LNCaP clone FGC (cell line): ENCODE measurements around the gene HTR4.
A peak's percentile ranks its signal among the peaks of the same experiment; 100 is the strongest.

Experiments
- DNase-seq: peaks from one replicate; pipeline ENCODE4 v3.0.0-alpha.2; 2011; ENCODE audit warnings: low read depth
- H3K4me3 ChIP-seq: 2 replicates; pipeline ENCODE4 v1.5.1; 2011; ENCODE audit warnings: mild to moderate bottlenecking, low read depth, low read length, control low read depth
- TF ChIP-seq, protein P1 (sequence below): IDR thresholded peaks from 2 replicates; pipeline ENCODE4 v1.5.1; 2012; ENCODE audit warnings: mild to moderate bottlenecking; ENCODE audit not compliant: control insufficient read depth, insufficient read depth; ENCODE audit errors: extremely low read depth

The HTR4 gene

GRCh38 chr5:148523139-148523538 is 131.2 kb downstream of the HTR4 start:
- no peak for DNase-seq

GRCh38 chr5:148515460-148515859 is 138.9 kb downstream of the HTR4 start:
- H3K4me3 ChIP-seq, result no peak overlapping the region
- TF ChIP-seq, protein P1, sequence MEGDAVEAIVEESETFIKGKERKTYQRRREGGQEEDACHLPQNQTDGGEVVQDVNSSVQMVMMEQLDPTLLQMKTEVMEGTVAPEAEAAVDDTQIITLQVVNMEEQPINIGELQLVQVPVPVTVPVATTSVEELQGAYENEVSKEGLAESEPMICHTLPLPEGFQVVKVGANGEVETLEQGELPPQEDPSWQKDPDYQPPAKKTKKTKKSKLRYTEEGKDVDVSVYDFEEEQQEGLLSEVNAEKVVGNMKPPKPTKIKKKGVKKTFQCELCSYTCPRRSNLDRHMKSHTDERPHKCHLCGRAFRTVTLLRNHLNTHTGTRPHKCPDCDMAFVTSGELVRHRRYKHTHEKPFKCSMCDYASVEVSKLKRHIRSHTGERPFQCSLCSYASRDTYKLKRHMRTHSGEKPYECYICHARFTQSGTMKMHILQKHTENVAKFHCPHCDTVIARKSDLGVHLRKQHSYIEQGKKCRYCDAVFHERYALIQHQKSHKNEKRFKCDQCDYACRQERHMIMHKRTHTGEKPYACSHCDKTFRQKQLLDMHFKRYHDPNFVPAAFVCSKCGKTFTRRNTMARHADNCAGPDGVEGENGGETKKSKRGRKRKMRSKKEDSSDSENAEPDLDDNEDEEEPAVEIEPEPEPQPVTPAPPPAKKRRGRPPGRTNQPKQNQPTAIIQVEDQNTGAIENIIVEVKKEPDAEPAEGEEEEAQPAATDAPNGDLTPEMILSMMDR, result no peak
- DNase-seq, result no peak

More at GRCh38 chr5:148523139-148523538, 131.2 kb downstream of the HTR4 start:
- H3K4me3 ChIP-seq, result no peak overlapping the region
- TF ChIP-seq, protein P1, result peak; percentile 39

GRCh38 chr5:148514344-148514743 is 140.0 kb downstream of the HTR4 start:
- TF ChIP-seq, protein P1, result no peak

DNA sequence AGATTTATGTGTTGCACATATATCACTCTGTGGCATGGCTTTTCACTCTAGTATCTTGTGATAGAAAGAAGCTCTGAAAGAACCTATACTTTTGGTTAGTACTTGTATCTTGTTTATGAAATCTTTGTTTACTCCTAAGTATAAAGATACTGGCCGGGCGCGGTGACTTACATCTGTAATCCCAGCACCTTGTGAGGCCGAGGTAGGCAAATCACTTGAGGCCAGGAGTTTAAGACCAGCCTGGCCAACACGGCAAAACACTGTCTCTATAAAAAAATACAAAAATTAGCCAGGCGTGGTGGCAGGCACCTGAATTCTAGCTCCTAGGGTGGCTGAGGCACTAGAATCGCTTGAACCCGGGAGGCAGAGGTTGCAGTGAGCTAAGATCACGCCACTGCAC is 141.8 kb downstream of the HTR4 start:
- H3K4me3 ChIP-seq, result no peak overlapping the region
- DNase-seq, result no peak

More at GRCh38 chr5:148514344-148514743, 140.0 kb downstream of the HTR4 start:
- DNase-seq, result no peak
- no peak overlapping the region for H3K4me3 ChIP-seq

GRCh38 chr5:148511810-148512347 is 142.4 kb downstream of the HTR4 start:
- DNase-seq, result no peak
- TF ChIP-seq, protein P1, result no peak
- no peak overlapping the region for H3K4me3 ChIP-seq

More for the DNA sequence above, 141.8 kb downstream of the HTR4 start:
- TF ChIP-seq, protein P1, result no peak

GRCh38 chr5:148509893-148510292 is 144.4 kb downstream of the HTR4 start:
- no peak overlapping the region for H3K4me3 ChIP-seq
- no peak for DNase-seq
- TF ChIP-seq, protein P1, result no peak

- no peak for DNase-seq
- H3K4me3 ChIP-seq, result no peak overlapping the region
- TF ChIP-seq, protein P1, result no peak
Observed at GRCh38 chr5:148507648-148508047, 146.7 kb downstream of the HTR4 start.
